ENCODE data around the gene CPN2. TPM values are rescaled to one million over a fixed set of nuclear protein-coding genes. Genes with fewer than 3 reads are reported as not detected.

CPN2 gene
- total RNA-seq, 1 donor from 2014 or later = not detected

GRCh38 chr3:194355379-194355778 lies 4.3 kb upstream of the CPN2 start:
- intact Hi-C loops (cut with micrococcal nuclease) = no loop called here

- intact Hi-C loops (cut with micrococcal nuclease) = no loop called here
Measured at GRCh38 chr3:194354315-194354714, 3.2 kb upstream of the CPN2 start.

- intact Hi-C loops (cut with micrococcal nuclease) = no loop called here
Measured at GRCh38 chr3:194352667-194353246, 1.6 kb upstream of the CPN2 start.

GRCh38 chr3:194351952-194352536 lies 916 bp upstream of the CPN2 start:
- intact Hi-C loops (cut with micrococcal nuclease) = no loop called here

- intact Hi-C loops (cut with micrococcal nuclease) = no loop called here
Measured at GRCh38 chr3:194350726-194351071, 429 bp downstream of the CPN2 start.

GRCh38 chr3:194348354-194348753 lies 2.8 kb downstream of the CPN2 start:
- intact Hi-C loops (cut with micrococcal nuclease) = loop anchor here (10.0 kb wide), 1 partner anchor 1884 kb away; no protein-coding TSS in a partner anchor

- intact Hi-C loops (cut with micrococcal nuclease) = loop anchor here (10.0 kb wide), 1 partner anchor 1882 kb away; no protein-coding TSS in a partner anchor
Measured at GRCh38 chr3:194346621-194347020, 4.5 kb downstream of the CPN2 start.

- intact Hi-C loops (cut with micrococcal nuclease) = loop anchor here (10.0 kb wide), 1 partner anchor 1881 kb away; no protein-coding TSS in a partner anchor
Measured at GRCh38 chr3:194346035-194346434, 5.1 kb downstream of the CPN2 start.

GRCh38 chr3:194344012-194344411 lies 7.1 kb downstream of the CPN2 start:
- intact Hi-C loops (cut with micrococcal nuclease) = loop anchor here (1.0 to 10.0 kb wide), 5 partner anchors 11 to 1879 kb away; no protein-coding TSS in a partner anchor

- intact Hi-C loops (cut with micrococcal nuclease) = loop anchor here (5.0 to 10.0 kb wide), 2 partner anchors 1776 to 1879 kb away; no protein-coding TSS in a partner anchor
Measured at GRCh38 chr3:194343561-194343893, 7.6 kb downstream of the CPN2 start.

GRCh38 chr3:194342861-194343560 lies 8.1 kb downstream of the CPN2 start:
- intact Hi-C loops (cut with micrococcal nuclease) = loop anchor here (5.0 to 10.0 kb wide), 2 partner anchors 1776 to 1878 kb away; no protein-coding TSS in a partner anchor

- intact Hi-C loops (cut with micrococcal nuclease) = loop anchor here (5.0 to 10.0 kb wide), 2 partner anchors 1774 to 1876 kb away; no protein-coding TSS in a partner anchor
Measured at GRCh38 chr3:194340757-194341400, 10.2 kb downstream of the CPN2 start.

- intact Hi-C loops (cut with micrococcal nuclease) = loop anchor here (5.0 to 10.0 kb wide), 3 partner anchors 925 to 1875 kb away; no protein-coding TSS in a partner anchor
Measured at GRCh38 chr3:194339840-194340239, 11.3 kb downstream of the CPN2 start.

GRCh38 chr3:194339356-194339755 lies 11.8 kb downstream of the CPN2 start:
- intact Hi-C loops (cut with micrococcal nuclease) = loop anchor here (10.0 kb wide), 1 partner anchor 925 kb away; no protein-coding TSS in a partner anchor

- intact Hi-C loops (cut with micrococcal nuclease) = loop anchor here (10.0 kb wide), 1 partner anchor 927 kb away; no protein-coding TSS in a partner anchor
Measured at GRCh38 chr3:194337965-194338753, 13.0 kb downstream of the CPN2 start.

- intact Hi-C loops (cut with micrococcal nuclease) = loop anchor here (10.0 kb wide), 1 partner anchor 928 kb away; no protein-coding TSS in a partner anchor
Measured at GRCh38 chr3:194336601-194337355, 14.3 kb downstream of the CPN2 start.

GRCh38 chr3:194333981-194334320 lies 17.2 kb downstream of the CPN2 start:
- intact Hi-C loops (cut with micrococcal nuclease) = loop anchor here (1.0 to 10.0 kb wide), 8 partner anchors 10 to 931 kb away; partner anchors contain the start of gene ATP13A3

- intact Hi-C loops (cut with micrococcal nuclease) = loop anchor here (1.0 to 10.0 kb wide), 8 partner anchors 11 to 931 kb away; partner anchors contain the start of gene ATP13A3
Measured at GRCh38 chr3:194333212-194333980, 17.7 kb downstream of the CPN2 start.

- intact Hi-C loops (cut with micrococcal nuclease) = loop anchor here (1.0 to 10.0 kb wide), 8 partner anchors 11 to 932 kb away; partner anchors contain the start of gene ATP13A3
Measured at GRCh38 chr3:194332858-194333211, 18.3 kb downstream of the CPN2 start.
